ENCODE results near the gene ENO1. TPM values are rescaled to one million over a fixed set of nuclear protein-coding genes. Genes with fewer than 3 reads are reported as not detected.
"Not testable (repeated sequence)": the region's sequence is repeated elsewhere in the genome, so short reads cannot be mapped to it uniquely, and the experiment has no call there.

ENO1 gene
- polyA plus RNA-seq, 5 donors: 635 to 805 (median 753) TPM

DNA sequence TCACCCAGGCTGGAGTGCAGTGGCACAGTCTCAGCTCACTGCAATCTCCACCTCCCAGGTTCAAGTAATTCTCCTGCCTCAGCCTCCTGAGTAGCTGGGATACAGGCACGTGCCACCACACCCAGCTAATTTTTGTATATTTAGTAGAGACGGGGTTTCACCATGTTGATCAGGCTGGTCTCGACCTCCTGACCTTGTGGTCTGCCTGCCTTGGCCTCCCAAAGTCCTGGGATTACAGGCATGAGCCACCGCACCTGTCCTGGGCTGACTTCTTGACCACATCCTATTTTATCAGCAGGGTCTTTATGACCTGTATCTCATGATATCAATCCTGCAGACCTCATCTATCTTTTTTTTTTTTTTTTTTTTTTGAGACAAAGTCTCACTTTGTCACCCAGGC, 22.2 kb upstream of the ENO1 start:
- not testable (repeated sequence) for DNase-seq

DNA sequence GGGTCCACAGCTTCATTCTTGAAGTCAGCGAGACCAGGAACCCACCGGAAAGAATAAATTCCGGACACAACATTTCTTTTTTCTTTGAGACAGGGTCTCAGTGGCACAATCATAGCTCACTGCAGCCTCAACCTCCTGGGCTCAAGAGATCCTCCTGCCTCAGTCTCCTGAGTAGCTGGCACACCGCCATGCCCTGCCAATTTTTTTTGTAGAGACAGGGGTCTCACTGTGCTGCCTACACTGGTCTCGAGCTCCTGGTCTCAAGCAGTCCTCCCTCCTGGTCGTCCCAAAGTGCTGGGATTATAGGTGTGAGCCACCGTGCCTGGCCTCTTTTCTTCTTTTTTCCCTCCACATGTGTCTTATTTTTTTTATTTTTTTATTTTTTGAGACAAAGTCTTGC, 20.6 kb upstream of the ENO1 start:
- no peak for DNase-seq

DNA sequence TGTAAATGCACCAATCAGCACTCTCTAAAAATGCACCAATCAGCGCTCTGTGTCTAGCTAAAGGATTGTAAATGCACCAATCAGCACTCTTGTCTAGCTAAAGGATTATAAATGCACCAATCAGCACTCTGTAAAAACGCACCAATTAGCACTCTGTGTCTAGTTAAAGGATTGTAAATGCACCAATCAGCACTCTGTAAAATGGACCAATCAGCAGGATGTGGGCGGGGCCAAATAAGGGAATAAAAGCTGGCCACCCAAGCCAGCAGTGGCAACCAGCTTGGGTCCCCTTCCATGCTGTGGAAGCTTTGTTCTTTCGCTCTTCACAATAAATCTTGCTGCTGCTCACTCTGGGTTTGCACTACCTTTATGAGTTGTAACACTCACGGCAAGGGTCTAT, 19.9 kb upstream of the ENO1 start:
- DNase-seq: not testable (repeated sequence)

DNA sequence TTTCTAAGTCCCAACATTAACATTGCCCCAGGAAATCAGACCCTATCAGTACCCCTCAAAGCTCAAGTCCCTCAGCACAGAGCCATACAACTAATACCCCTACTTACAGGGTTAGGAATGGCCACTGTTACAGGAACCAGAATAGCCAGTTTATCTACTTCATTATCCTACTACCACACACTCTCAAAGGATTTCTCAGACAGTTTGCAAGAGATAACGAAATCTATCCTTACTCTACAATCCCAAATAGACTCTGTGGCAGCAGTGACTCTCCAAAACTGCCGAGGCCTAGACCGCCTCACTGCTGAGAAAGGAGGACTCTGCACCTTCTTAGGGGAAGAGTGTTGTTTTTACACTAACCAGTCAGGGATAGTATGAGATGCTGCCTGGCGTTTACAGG, 19.0 kb upstream of the ENO1 start:
- DNase-seq: not testable (repeated sequence)

DNA sequence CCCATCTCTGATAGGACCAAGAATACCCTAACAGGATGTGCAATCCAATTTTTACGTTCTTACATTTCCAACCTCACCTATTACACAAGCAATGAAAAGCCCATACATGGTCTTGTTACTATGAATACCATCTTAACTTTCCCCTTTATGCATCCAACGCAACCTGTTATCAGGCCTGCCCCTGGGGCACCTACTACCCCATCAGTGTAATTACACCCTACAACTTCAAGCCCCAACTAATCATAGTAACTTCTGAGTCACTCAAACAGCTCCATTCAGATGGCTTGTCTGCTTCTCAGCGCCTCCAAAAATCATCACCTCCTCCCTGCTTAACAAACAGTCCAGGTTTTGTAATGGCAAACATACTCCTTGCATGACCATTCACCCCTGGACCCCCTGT, 18.3 kb upstream of the ENO1 start:
- not testable (repeated sequence) for DNase-seq

DNA sequence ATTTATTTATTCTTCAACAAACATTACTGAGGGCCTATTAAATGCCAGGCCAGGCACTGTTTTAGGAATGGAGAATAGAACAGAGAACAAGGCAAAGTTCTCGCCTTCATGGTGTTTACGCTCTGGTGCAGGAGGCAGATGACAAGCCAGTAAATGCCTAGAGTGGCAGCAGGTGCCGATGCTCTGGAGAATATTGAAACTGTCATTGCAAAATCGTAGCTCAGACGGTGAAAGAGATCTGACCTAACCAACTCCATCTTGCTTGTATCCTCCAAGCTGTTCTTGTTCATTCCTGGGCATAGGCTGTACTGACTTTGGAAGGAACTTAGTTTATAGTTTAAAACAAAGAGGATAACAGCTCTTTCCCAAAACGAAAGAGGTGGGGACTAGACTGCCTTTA, 13.5 kb upstream of the ENO1 start:
- no peak for DNase-seq

DNA sequence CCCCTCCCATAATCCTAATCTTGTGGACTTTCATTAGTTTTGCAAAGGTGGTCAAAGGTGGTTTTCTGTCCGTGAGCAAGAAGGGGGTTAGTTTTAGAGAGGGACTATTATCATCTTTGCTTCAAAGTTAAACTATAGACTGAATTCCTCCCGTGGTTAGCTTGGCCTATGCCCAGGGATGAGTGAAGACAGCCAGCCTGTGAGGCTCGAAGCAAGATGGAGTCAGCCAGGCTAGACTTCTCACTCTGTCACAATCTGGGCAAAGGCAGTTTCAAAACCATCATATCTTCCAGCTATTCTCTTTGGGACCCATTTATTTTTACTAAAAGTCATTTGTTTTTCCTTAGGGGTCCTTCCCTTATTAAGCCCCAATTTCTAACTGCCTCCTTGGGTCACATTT, 12.9 kb upstream of the ENO1 start:
- no peak for DNase-seq

DNA sequence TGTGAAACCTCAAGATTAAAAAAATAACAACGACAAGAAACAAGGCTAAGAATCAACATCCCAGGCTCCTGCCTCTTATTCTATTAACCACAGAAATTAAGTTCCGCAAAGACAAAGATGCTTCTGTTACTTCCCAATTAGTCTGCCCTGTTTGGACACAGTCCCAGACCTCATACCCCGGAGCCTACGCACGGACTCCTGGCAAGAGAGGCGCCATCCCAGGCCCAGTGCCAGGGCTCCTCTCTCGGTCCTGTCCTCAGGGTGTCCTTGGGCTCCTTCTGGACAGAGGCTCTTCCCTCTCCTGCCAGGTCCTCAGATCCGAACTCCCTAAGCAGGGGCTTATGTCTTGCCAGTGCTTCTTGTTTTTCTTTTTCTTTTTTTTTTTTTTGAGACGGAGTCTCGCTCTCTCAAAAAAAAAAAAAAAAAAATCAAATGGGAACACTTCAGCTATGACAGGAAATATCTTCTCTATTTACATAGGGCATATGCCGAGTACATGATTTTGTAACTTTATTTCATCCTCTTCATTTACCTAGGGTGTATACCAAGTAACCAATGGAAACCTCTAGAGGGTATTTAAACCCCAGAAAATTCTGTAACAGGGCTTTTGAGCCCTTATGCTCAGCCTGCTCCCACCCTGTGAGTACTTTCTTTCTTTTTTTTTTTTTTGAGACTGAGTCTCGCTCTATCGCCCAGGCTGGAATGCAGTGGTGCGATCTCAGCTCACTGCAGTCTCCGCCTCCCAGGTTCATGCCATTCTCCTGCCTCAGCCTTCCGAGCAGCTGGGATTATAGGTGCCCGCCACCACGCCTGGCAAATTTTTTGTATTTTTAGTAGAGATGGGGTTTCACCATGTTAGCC, 11.7 kb upstream of the ENO1 start:
- peak; percentile 50 to 61 for DNase-seq

DNA sequence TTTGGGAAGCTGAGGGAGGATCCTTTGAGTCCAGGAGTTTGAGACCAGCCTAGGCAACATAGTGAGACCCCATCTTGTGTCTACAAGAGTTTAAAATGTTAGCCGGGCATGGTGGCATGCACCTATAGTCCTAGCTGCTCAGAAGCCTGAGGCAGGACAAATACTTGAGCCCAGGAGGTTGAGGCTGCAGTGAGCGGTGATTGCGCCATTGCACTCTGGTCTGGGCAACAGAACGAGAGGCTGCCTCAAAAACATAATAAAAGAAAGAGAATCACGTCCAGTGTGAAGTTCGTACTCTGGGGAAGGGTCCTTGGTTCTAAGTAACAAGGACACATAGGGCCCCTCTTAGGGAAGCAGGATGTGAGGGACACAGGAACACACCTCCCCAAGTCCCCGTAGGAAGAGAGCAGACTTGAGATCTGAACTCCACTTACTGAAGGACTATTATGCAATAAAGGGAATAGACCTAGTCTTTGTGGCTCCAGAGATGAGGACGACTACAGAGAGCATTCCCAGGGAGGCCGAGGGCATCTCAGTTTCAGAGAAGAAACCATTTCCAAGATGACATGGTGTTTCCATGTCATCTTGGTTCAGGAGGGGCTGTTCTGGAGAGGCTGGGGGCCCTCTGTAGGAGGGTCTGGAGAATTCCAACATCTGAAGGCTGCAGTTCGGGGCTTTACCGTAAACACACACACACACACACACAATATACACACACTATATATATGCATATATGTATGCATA, 10.8 kb upstream of the ENO1 start:
- DNase-seq: no peak

DNA sequence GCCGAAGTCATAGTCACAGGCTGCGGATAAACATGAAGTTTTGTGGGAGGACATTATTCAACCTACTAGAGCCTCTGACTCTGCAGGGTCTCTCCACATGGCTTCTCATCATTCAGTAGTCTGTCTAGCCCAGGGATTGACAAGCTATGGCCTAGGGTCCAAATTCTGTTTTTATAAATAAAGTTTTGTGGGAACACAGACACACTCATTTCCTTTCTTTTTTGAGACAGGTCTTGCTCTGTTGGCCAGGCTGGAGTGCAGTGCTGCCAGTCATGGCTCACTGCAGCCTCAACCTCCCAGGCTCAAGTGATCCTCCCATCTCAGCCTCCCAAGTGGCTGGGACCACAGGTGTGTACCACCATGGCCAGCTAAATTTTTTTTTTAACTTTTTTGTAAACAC, 8.1 kb upstream of the ENO1 start:
- no peak for DNase-seq

DNA sequence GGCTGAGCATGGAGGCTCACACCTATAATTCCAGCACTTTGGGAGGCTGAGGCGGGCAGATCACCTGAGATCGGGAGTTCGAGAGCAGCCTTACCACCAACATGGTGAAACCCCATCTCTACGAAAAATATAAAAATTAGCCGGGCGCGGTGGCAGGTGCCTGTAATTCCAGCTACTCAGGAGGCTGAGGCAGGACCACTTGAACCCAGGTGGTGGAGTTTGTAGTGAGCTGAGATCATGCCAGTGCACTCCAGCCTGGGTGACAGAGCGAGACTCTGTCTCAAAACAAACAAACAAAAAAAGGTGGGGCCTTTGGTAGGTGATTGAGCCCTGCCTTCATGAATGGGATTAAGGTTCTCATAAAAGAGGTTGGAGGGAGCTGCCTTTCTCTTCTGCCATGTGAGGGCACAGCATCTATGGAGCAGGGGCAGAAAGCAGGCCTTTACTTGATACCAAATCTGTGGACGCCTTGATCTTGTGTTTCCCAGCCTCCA, 7.6 kb upstream of the ENO1 start:
- not testable (repeated sequence) for DNase-seq

DNA sequence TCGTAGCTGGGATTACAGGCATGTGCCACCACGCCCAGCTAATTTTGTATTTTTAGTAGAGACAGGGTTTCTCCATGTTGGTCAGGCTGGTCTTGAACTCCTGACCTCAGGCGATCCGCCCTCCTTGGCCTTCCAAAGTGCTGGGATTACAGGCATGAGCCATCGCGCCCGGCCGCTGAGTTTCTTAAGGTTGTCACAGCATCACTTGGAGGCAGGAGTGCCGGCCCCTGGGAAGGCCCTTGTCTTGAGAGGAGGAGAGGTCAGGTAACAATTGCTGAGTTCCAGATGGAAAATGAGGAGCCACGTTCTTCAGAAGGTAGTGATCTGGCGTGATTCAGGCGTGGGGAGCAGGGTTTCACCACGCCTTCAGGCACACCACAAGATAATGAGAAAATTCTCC, 5.6 kb upstream of the ENO1 start:
- DNase-seq: not testable (repeated sequence)

DNA sequence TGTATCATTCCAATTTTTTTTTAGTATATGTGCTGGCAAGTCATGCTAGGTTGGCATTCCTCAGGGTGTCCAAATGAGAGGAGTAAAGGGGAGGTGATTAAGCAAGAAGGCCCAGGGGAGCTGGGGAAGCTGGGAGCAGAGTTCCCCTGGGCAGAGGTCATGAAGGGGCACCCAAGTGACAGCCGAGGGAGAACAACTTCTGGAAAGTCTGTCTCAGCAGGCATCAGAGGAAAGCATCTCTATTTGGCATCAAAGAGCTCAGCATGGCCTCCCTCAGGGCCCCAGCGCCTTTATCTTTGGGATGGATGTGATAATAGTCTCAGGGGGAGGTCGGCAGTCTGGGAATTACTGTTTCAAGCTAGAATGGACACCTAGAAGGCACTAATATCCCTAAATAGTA, 5.0 kb upstream of the ENO1 start:
- DNase-seq: no peak

DNA sequence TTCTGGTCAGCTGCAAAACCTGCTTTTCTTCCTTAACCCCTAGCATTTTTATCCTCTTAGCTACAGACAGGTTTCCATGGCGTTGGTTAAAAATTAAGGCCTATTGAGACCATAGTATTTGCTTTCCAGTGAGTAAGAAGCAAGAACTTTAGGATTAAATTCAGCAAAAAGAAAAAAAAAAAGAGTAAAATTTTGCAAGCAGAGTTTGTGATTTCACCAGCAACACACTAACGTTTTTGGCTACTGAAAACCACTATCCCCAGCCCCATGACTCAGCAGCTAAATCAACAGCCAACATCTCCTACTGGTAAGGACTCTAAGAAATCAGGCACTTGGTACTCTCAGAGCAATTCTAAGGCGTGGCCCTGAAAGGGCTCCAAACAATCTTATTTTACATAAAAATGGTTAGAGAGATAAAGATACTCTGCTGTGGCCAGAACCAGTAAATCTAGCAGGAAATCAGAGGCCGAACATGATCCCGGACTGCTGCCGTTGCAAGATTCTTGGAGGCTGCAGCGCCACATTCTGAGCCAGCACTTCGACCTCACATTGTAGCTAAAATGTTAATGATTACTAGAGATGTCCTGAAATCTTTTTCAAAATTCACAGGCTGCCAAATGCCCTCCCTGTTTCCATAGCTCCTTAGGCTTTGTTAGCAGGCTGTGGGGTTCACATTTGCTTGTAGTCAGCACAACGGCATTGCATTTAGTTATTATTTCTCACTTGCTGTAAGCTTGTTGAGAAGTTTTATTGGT, 1.6 kb upstream of the ENO1 start:
- peak; percentile 78 to 85 for DNase-seq

DNA sequence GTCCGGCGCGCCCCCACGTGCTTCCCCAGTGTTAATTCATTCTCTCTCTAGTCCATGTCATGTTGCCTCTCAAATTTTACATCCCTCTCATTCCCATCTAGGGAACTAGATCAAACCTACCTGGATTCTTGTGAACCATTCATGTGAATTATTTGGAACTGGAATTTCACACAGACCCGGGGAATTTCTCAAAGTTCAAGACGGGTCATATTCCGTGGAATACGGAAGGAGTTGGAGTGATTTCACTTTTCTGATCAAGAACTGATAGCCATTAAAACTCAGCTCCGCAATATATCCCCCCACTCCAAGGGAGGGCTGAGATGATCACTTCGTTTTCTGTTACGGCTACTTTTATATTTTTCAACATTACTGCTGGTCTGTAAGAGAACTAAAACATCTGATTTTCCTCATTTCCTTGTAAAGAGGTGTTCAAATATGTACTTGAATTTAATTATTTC, 1.0 kb upstream of the ENO1 start:
- no peak for DNase-seq

DNA sequence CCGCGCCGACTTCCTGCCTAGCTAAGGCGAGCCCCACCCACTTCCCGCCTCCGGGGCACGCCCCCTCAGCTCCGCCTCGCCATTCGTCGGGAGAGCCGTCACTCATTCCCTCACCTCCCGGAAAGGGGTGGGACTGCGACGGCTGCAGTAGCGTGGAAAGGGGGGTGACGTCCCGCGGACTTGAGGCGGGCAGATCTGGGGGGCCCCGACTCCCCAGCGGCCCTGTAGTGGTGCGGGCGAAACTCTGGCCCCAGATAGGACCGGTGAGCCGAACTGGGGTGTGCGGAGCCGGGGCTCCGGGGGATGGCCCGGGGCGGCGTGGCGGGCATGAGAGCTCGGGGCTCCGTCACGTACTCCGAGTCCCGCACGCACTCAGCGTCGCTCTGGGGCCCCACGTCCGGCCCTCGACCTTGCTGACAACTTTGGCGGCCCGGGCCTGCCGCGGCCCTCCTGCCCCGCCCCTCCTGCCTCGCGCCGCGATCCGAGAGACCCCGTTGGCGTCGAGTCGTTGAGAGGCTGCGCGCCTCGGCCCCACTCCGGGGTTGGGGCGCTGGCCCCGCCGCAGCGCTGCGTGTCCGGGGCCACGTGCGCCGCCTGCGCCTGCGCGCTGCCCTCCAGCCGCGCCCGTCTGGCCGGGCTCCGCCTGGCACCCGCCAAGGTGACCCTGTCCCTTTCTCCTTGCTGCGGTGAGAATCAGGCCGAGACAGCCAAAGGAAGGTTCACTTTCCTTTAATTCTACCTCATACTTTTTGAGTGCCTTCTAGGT, 395 bp upstream of the ENO1 start:
- DNase-seq: peak; percentile 99

DNA sequence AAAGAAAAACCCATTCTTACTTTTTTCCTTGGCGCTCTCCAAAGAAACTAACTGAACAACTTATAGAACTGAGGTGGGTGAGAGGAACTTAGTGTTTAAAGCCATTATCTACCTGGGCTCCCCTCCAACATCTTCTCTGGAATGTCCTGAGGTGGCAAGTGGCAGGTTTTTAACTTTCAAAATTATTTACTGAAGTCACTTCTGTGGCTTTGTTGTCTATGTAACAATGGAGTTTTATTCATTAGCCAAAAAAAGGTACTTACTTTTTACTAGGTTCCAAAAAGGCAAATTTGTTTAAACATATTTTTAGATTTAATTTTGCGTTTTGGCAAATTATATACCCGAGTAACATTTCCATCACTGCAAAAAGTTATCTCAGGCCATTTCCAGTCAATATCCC, 2.4 kb downstream of the ENO1 start:
- DNase-seq: no peak

DNA sequence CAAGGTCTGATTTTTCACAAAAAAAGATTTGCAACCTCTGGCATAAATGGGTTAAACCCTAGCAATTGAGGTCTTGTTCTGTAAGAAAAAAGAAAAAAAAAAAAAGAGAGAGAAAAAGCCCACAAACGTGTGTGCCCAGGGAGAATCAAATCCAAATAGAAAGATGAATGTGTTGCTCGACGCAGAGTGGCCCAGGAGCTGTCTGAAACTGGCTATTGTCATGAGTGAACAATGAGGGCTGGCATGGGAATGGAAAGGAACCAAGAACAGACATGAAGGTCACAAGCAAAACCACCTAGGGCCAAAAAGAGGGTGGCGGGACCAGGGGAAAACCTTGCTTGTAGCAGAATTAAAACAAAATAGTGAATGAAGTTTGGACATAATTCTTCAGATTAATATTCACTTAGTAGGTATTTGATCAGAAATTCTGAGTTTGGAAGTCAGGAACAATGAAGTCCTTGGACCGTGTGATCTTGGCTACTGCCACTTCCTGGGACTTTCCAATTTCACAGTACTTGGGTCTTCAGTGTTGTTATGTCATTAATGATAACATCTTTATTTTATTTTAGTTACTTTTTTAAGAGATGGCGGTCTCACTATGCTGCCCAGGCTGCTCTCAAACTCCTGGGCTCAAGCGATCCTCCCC, 3.1 kb downstream of the ENO1 start:
- DNase-seq: no peak

DNA sequence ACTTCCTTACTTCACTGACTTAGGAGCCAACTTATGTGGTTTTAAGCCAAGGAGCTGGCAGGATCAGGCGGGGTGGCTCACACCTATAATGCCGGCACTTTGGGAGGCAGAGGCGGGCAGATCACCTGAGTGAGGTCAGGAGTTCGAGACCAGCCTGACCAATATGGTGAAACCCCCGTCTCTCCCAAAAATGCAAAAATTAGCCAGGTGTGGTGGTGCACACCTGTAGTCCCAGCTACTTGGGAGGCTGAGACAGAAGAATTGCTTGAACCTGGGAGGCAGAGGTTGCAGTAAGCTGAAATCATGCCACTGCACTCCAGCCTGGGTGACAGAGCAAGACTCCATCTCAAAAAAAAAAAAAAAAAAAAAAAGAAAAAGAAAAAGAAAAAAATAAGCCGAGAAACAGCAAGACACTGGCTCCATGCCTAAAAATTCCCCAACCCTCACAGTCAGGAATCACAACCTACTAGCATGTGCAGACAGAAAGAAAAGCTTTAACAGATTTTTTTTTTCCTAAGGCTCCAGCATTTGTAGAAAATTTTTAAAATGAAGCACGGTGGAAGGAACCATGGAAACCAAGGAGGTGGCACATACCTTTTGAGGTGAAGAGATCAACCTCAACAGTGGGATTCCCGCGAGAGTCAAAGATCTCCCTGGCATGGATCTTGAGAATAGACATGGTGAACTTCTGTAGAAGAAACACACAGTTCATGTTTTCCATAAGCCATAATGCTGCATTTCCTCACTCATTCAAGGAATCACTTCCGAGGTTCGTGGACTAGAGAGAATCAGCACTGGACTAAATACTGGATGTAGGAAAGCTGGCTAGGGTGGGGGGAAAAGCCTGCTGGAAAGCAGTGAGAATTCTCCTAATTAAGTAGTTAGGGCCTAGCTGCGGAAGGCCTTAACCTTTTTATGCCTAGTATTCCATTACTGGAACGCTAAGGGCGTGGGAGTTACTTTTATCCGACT, 4.0 kb downstream of the ENO1 start:
- DNase-seq: no peak
